HEK293 (cell line): ENCODE measurements around the gene TRIM46.

ENCODE experiments used
- HIC1 ChIP-seq: fragments of 450-650 bp; formaldehyde crosslinking; IDR thresholded peaks from 2 replicates; pipeline ENCODE4 v1.5.1; 2016; ENCODE audit warnings: missing biosample characterization, missing genetic modification characterization
- KLF9 ChIP-seq: fragments of 450-650 bp; formaldehyde crosslinking; IDR thresholded peaks from 2 replicates; pipeline ENCODE4 v1.5.1; 2016; ENCODE audit warnings: missing biosample characterization, missing genetic modification characterization, low read depth
- PRDM10 ChIP-seq: fragments of 450-650 bp; formaldehyde crosslinking; IDR thresholded peaks from 2 replicates; pipeline ENCODE4 v1.5.1; 2016; ENCODE audit warnings: missing biosample characterization, missing genetic modification characterization
- SP7 ChIP-seq: fragments of 450-650 bp; formaldehyde crosslinking; IDR thresholded peaks from 2 replicates; pipeline ENCODE4 v1.5.1; 2016; ENCODE audit warnings: missing biosample characterization, missing genetic modification characterization
- TCF7L2 ChIP-seq: IDR thresholded peaks from 2 replicates; pipeline ENCODE4 v1.6.1; 2011; ENCODE audit warnings: low read depth, mild to moderate bottlenecking, inconsistent platforms, low read length, moderate library complexity, borderline replicate concordance
- ZBTB1 ChIP-seq: fragments of 450-650 bp; formaldehyde crosslinking; IDR thresholded peaks from 2 replicates; pipeline ENCODE4 v1.5.1; 2016; ENCODE audit warnings: missing biosample characterization, missing genetic modification characterization
- ZBTB48 ChIP-seq: fragments of 450-650 bp; formaldehyde crosslinking; IDR thresholded peaks from 2 replicates; pipeline ENCODE4 v1.5.1; 2016; ENCODE audit warnings: missing biosample characterization, missing genetic modification characterization
- ZNF140 ChIP-seq: fragments of 450-650 bp; formaldehyde crosslinking; IDR thresholded peaks from 2 replicates; pipeline ENCODE4 v1.5.1; 2016; ENCODE audit warnings: missing biosample characterization, missing genetic modification characterization
- ZNF239 ChIP-seq: fragments of 450-650 bp; formaldehyde crosslinking; IDR thresholded peaks from 2 replicates; pipeline ENCODE4 v1.5.1; 2016; ENCODE audit warnings: missing biosample characterization, missing genetic modification characterization
- ZNF341 ChIP-seq: fragments of 450-650 bp; formaldehyde crosslinking; IDR thresholded peaks from 2 replicates; pipeline ENCODE4; 2016; ENCODE audit warnings: low read depth, missing biosample characterization, missing genetic modification characterization
- ZNF354C ChIP-seq: fragments of 450-650 bp; formaldehyde crosslinking; IDR thresholded peaks from 2 replicates; pipeline ENCODE4 v1.5.1; 2016; ENCODE audit warnings: missing biosample characterization, missing genetic modification characterization, low read depth, borderline replicate concordance
- ZNF426 ChIP-seq: fragments of 450-650 bp; formaldehyde crosslinking; IDR thresholded peaks from 2 replicates; pipeline ENCODE4 v1.5.1; 2017; ENCODE audit warnings: missing biosample characterization, missing genetic modification characterization, mild to moderate bottlenecking, inconsistent platforms, moderate library complexity
- ZNF433 ChIP-seq: fragments of 450-650 bp; formaldehyde crosslinking; IDR thresholded peaks from 2 replicates; pipeline ENCODE4 v1.5.1; 2016; ENCODE audit warnings: missing biosample characterization, missing genetic modification characterization, low read depth
- ZNF549 ChIP-seq: fragments of 450-650 bp; IDR thresholded peaks from 2 replicates; pipeline ENCODE4 v1.5.1; 2018; ENCODE audit warnings: missing biosample characterization, missing genetic modification characterization, mild to moderate bottlenecking, inconsistent platforms, moderate library complexity
- ZNF560 ChIP-seq: fragments of 450-650 bp; formaldehyde crosslinking; IDR thresholded peaks from 2 replicates; pipeline ENCODE4 v1.5.1; 2017; ENCODE audit warnings: missing biosample characterization, missing genetic modification characterization, borderline replicate concordance
- ZNF571 ChIP-seq: fragments of 450-650 bp; formaldehyde crosslinking; IDR thresholded peaks from 2 replicates; pipeline ENCODE4 v1.5.0; 2017; ENCODE audit warnings: missing biosample characterization, missing genetic modification characterization
- ZNF629 ChIP-seq: fragments of 450-650 bp; formaldehyde crosslinking; IDR thresholded peaks from 2 replicates; pipeline ENCODE4 v1.5.1; 2017; ENCODE audit warnings: missing biosample characterization, missing genetic modification characterization
- ZNF664 ChIP-seq: fragments of 450-650 bp; formaldehyde crosslinking; IDR thresholded peaks from 2 replicates; pipeline ENCODE4 v1.5.1; 2016; ENCODE audit warnings: missing biosample characterization, missing genetic modification characterization
- ZNF76 ChIP-seq: fragments of 450-650 bp; formaldehyde crosslinking; IDR thresholded peaks from 2 replicates; pipeline ENCODE4; 2016; ENCODE audit warnings: low read depth, missing biosample characterization, missing genetic modification characterization, borderline replicate concordance
- ZNF791 ChIP-seq: fragments of 450-650 bp; formaldehyde crosslinking; IDR thresholded peaks from 2 replicates; pipeline ENCODE4 v1.5.1; 2016; ENCODE audit warnings: missing biosample characterization, missing genetic modification characterization
- ZSCAN18 ChIP-seq: fragments of 450-650 bp; formaldehyde crosslinking; IDR thresholded peaks from 2 replicates; pipeline ENCODE4 v1.5.1; 2016; ENCODE audit warnings: missing biosample characterization, missing genetic modification characterization
- ZSCAN4 ChIP-seq: fragments of 450-650 bp; formaldehyde crosslinking; IDR thresholded peaks from 2 replicates; pipeline ENCODE4 v1.5.1; 2017; ENCODE audit warnings: missing biosample characterization, missing genetic modification characterization

TRIM46 gene

GRCh38 chr1:155128755-155129473 is 44.7 kb upstream of the TRIM46 start (continued):
- TF ChIP-seq ZNF354C (no peak), ZNF426 (tag by site-specific recombination) (no peak), ZNF549 (tag by site-specific recombination) (no peak), ZNF433 (no peak), ZNF571 (tag by site-specific recombination) (no peak), ZNF140 (tag by site-specific recombination) (no peak), TCF7L2 (peak; percentile 83), ZBTB48 (tag by site-specific recombination) (0 out of 2 replicates have a peak, but pooled peaks have one; percentile 34), ZNF341 (tag by site-specific recombination) (peak; percentile 71), ZNF791 (tag by site-specific recombination) (no peak), ZBTB1 (no peak), ZNF560 (tag by site-specific recombination) (no peak), ZNF239 (tag by site-specific recombination) (no peak), KLF9 (tag by site-specific recombination) (no peak), ZNF629 (no peak), ZSCAN4 (tag by site-specific recombination) (no peak), ZSCAN18 (tag by site-specific recombination) (no peak), ZNF76 (tag by site-specific recombination) (no peak), ZNF664 (no peak), SP7 (tag by site-specific recombination) (0 out of 2 replicates have a peak, but pooled peaks have one; percentile 20), PRDM10 (tag by site-specific recombination) (peak; percentile 43), HIC1 (tag by site-specific recombination) (peak; percentile 93)
- TF ChIP-seq, all 188 proteins: peak for 6
